Activated CD8-positive, alpha-beta memory T cell treated with anti-CD3 and anti-CD28 coated beads, Interleukin-2, amount 50 U/mL, for 24 hours (primary cell): ENCODE results near the gene GNRH2.
"Not testable (repeated sequence)": the region's sequence is repeated elsewhere in the genome, so short reads cannot be mapped to it uniquely, and the experiment has no call there.

Experiments used
- DNase-seq: peaks from one replicate; pipeline ENCODE4 v3.0.0-alpha.2; 2020; ENCODE audit errors: extremely low read depth

Gene GNRH2, protein sequence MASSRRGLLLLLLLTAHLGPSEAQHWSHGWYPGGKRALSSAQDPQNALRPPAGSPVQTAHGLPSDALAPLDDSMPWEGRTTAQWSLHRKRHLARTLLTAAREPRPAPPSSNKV

GRCh38 chr20:3043322-3043721 lies at the start of gene GNRH2:
Gene GNRH2, plus strand, starts transcription at chr20:3043622. Its CDS starts 793 bp downstream, at chr20:3044415.
- no peak for DNase-seq

DNA sequence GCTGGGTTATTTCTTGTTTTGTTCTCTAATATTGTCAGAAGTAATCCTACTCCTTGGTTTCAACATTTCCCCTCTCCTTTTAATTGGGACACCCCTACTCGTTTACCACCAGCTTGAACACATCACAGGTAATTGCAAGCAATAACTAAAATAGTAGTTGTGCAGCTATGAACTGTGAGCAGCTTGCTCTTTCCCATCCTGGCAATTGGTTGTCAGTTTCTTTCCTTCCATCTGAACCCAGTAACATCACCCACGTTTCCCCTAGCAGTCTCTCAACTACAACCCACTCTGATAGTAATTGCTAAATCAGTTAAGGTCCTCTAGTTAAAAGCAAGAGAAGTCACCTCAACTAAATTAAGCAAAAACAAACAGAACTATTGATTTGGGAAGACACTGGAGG lies 47.6 kb upstream of the GNRH2 start:
- no peak for DNase-seq

DNA sequence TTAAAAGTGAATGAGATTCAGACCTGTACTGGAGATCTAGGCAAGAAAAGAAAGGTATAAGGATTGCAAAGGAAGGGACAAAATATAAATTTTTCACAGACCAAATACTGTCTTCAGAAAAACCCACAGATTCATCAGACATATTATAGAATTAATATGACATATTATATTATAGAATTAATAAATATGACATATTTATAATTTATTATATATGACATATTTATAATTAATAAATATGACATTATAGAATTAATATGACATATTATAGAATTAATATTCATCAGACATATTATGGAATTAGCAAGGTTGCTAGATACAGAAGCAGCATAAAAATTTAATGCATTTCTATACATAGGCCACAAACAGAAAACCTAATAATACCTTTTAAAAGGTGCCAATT lies 44.7 kb upstream of the GNRH2 start:
- DNase-seq: no peak

GRCh38 chr20:3000852-3001523 lies 42.4 kb upstream of the GNRH2 start:
- no peak for DNase-seq

GRCh38 chr20:3003416-3003815 lies 40.0 kb upstream of the GNRH2 start:
- no peak for DNase-seq

- DNase-seq: no peak
These were observed 32.3 kb upstream of the GNRH2 start for GRCh38 chr20:3010985-3011723.

DNA sequence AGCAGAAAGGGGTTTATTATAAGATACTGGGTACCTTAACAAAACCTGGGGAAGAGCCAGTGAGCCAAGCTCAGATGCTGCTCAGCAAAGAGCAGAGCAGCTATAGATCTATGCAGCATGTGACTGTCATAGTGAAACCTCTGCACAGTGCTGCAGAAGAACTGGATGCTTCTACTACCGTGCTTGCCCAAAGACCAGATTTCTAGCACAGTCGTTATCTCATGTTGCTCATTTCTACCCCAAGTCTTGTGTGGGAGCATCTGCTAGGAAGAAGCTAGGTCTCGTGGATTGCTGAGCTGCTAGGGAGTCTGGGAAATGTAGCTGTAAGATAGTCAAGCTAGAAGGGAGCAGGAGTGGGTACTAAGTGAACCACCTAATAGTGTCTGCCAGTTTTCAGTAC lies 31.7 kb upstream of the GNRH2 start:
- DNase-seq: peak; percentile 13

DNA sequence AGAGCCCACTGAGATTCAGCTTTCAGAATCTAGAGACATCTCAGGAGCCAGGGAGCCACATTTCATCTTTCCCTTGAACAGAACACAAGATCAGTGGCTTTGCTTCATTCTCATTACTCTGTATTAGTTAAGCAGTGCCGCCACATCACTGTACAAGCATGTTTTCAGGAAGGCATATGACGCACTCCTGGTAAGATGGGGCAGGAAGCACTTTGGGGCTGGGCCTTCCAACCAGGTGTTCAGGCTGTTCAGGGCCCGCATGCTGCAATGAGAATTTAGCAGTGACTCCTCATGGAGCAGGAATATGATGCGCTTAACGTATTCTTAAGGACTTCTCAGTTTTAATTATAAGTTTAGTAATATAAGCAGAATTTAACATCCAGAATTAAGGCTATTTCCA lies 29.7 kb upstream of the GNRH2 start:
- DNase-seq: no peak

DNA sequence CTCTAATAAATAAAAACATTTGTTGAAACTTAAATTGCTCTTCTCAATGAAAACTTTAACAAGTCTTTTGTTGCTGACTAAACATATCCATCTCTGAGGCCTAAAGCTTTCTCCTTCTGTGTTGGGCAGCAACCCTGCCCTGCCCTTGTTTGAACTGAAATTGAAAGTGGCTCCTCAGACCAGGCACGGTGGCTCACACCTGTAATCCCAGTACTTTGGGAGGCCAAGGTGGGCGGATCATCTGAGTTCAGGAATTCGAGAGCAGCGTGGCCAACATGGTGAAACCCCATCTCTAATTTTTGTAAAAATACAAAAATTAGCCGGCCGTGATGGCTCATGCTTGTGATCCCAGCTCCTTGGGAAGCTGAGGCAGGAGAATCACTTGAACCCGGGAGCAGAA lies 29.2 kb upstream of the GNRH2 start:
- no peak for DNase-seq

GRCh38 chr20:3014662-3015061 lies 28.8 kb upstream of the GNRH2 start:
- no peak for DNase-seq

DNA sequence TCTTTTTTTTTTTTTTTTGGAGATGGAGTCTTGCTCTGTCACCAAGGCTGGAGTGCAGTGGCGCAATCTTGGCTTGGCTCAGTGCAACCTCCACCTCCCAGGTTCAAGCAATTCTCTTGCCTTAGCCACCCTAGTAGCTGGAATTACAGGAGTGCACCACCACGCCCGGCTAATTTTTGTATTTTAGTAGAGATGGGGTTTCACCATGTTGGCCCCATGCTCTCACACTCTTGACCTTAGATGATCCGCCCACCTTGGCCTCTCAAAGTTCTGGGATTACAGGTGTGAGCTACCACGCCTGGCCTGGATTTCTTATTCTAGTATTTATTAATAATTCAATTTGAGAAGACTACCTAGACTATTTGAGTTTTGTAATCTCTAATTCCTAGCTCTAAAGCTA lies 28.1 kb upstream of the GNRH2 start:
- not testable (repeated sequence) for DNase-seq

GRCh38 chr20:3021327-3021726 lies 22.1 kb upstream of the GNRH2 start:
- no peak for DNase-seq

- no peak for DNase-seq
These were observed 21.6 kb upstream of the GNRH2 start for GRCh38 chr20:3021777-3022176.

DNA sequence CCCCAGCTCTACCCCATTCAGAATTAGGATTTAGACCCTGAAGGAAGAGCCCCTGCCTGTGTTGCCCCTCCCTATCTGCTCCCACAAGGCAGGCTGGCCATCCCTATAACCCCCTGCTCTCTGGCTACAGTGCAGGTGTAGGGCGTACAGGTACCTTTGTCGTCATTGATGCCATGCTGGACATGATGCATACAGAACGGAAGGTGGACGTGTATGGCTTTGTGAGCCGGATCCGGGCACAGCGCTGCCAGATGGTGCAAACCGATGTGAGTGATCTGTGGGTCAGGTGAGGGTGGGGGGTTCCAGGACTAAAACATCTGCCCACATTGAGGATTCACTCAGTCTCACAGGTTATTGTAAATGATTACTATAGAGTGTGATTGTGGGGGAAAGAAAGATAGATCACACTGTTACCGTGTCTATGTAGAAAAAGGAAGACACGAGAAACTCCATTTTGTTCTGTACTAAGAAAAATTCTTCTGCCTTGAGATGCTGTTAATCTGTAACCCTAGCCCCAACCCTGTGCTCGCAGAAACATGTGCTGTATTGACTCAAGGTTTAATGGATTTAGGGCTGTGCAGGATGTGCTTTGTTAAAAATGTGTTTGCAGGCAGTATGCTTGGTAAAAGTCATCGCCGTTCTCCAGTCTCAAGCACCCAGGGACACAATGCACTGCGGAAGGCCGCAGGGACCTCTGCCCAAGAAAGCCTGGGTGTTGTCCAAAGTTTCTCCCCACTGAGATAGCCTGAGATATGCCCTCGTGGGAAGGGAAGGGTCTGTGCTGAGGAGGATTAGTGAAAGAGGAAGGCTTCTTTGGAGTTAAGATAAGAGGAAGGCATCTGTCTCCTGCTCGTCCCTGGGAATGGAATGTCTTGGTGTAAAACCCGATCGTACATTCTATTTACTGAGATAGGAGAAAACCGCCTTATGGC lies 20.6 kb upstream of the GNRH2 start:
- not testable (repeated sequence) for DNase-seq

- no peak for DNase-seq
These were observed 15.4 kb upstream of the GNRH2 start for GRCh38 chr20:3027987-3028386.

DNA sequence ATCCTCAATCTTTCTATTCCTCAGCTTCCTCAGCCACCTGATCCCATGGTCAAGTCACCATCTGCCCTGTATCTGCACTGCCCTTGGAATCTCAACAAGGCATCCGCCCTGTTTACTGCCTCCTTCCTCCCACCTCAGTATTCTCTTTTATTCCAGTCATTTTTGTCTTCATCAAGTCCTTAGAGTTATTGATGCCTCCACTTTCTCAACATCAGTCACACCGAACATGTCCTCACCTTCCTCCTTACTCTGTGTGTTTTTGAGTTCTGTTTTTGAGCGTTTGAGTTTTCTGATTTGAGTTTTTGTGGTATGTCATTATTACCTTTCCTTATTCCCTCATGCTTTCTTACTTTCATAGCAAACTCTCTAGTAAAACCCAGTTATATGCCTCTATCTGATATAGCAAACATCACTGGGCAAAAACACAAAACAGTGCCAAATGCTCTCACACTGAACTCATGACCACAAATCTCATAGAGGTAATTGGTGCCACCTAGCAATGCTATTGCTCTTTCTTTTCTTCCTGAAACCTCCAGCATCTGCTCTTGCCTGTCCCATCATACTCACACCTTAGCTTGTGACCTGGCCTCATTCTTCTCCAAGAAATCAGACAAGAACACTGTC lies 11.8 kb upstream of the GNRH2 start:
- DNase-seq: no peak

- DNase-seq: no peak
These were observed 10.8 kb upstream of the GNRH2 start for GRCh38 chr20:3032624-3033023.

- no peak for DNase-seq
These were observed 5.8 kb upstream of the GNRH2 start for GRCh38 chr20:3037654-3038053.

- no peak for DNase-seq
These were observed 5.0 kb upstream of the GNRH2 start for GRCh38 chr20:3038454-3038853.

GRCh38 chr20:3039426-3039825 lies 4.0 kb upstream of the GNRH2 start:
- no peak for DNase-seq

DNA sequence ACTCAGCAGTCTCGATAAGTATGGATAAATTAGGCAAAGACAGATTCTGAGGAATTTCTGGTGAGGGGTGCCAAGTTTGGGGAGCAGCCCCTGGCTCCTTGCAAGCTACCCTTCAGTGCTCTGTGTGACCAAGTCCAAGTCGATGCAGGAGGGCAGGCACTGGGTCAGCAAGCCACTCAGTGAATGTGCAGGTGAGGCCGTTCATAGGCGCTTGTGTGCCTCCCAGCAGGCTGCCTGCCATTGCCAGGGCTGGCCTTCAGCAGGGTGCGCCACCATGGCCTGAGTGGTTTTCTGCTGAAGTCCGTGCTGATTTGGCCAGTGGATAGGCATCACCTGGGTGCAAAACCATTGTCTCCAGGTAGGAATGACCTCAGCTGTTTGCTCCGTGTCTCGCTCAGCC lies 3.3 kb upstream of the GNRH2 start:
- no peak for DNase-seq
